ENCODE results near the gene NFKBIB. TPM values are rescaled to one million over a fixed set of nuclear protein-coding genes. Genes with fewer than 3 reads are reported as not detected.
"Not testable (repeated sequence)": the region's sequence is repeated elsewhere in the genome, so short reads cannot be mapped to it uniquely, and the experiment has no call there.

NFKBIB gene
- polyA plus RNA-seq, 1 donor (not counting 4 experiments of a cell fraction or from before 2014, with no cell fraction given): 12.3 TPM

DNA sequence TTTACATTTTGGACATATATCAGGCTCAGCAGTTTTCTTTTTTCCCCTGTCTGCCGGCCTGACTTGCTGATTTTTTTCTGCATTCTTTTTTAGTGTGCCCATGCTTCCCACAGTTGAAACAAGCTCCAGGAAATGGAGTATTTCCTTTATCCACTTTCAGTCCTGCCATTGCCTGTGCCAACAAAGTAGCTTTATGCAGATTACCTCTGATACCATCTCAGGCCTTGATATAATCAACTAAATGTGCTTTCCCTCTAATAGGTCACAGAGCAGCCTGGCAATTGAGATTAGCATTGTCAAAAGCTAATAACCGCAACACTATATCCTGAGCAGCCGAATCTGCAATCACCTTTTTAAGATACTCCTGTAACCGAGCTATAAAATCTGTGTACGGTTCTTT lies 40.2 kb downstream of the NFKBIB start:
- H2AFZ ChIP-seq (ENCODE audit: control insufficient read depth, low read length): no peak overlapping the region
- no peaks in the 10 kb centered on the region for H3K9me1 ChIP-seq (ENCODE audit: control insufficient read depth, extremely low read depth, insufficient read depth, low read length)
- H3K4me2 ChIP-seq (ENCODE audit: control insufficient read depth, extremely low read depth, insufficient read depth, low read depth, low read length): no peak overlapping the region
- H3K27me3 ChIP-seq (ENCODE audit: control insufficient read depth, extremely low read depth, insufficient read depth, low read length): no peaks in the 10 kb centered on the region
- FAIRE-seq (no peak), DNase-seq (ENCODE audit: low read depth, low spot score) (no peak)
- no peak overlapping the region for H3K9ac ChIP-seq (ENCODE audit: control insufficient read depth, extremely low read depth, insufficient read depth, low read length)
- H3K27ac ChIP-seq (ENCODE audit: control insufficient read depth, insufficient read depth, low read length): no peak overlapping the region
- no peaks in the 10 kb centered on the region for H3K36me3 ChIP-seq (ENCODE audit: control insufficient read depth in 2 of 2, extremely low read depth in 1 of 2, insufficient read depth in 2 of 2, low read length in 2 of 2)
- no peaks in the 10 kb centered on the region for H3K79me2 ChIP-seq (ENCODE audit: control insufficient read depth, insufficient read depth, low read length)
- dilution Hi-C loops (cut with MboI; ENCODE audit: extremely low pct_ligation_motif_present, low sequenced_read_pairs): no loop called here
- H3K4me1 ChIP-seq (ENCODE audit: control insufficient read depth, extremely low read depth, insufficient read depth, low read length): no peaks in the 10 kb centered on the region
- H3K9me3 ChIP-seq (ENCODE audit: control insufficient read depth, low read depth, low read length): no peaks in the 10 kb centered on the region
- no peak overlapping the region for H3K4me3 ChIP-seq (ENCODE audit: control insufficient read depth in 2 of 3, extremely low read depth in 1 of 3, insufficient read depth in 2 of 3, low read depth in 1 of 3, low read length in 3 of 3)
- TF ChIP-seq EZH2 (IDR thresholded peaks at IDR 0.05; ENCODE audit: low read length) (no peak), CTCF (optimal IDR thresholded peaks at IDR 0.05 in 1 of 3, IDR thresholded peaks at IDR 0.05 in 1 of 3, conservative IDR thresholded peaks at IDR 0.05 in 1 of 3; ENCODE audit: extremely low read depth in 1 of 3, insufficient read depth in 2 of 3, low read length in 3 of 3) (no peak)
- H4K20me1 ChIP-seq (ENCODE audit: control insufficient read depth, extremely low read depth, insufficient read depth, low read length): no peaks in the 10 kb centered on the region

GRCh38 chr19:38941466-38941865 lies 41.7 kb downstream of the NFKBIB start:
- H3K9me1 ChIP-seq (ENCODE audit: control insufficient read depth, extremely low read depth, insufficient read depth, low read length); H3K79me2 ChIP-seq (ENCODE audit: control insufficient read depth, insufficient read depth, low read length); H4K20me1 ChIP-seq (ENCODE audit: control insufficient read depth, extremely low read depth, insufficient read depth, low read length); H3K4me2 ChIP-seq (ENCODE audit: control insufficient read depth, extremely low read depth, insufficient read depth, low read depth, low read length); H3K27ac ChIP-seq (ENCODE audit: control insufficient read depth, insufficient read depth, low read length); H3K36me3 ChIP-seq (ENCODE audit: control insufficient read depth in 2 of 2, extremely low read depth in 1 of 2, insufficient read depth in 2 of 2, low read length in 2 of 2); dilution Hi-C loops (cut with MboI; ENCODE audit: extremely low pct_ligation_motif_present, low sequenced_read_pairs); H3K9ac ChIP-seq (ENCODE audit: control insufficient read depth, extremely low read depth, insufficient read depth, low read length); H2AFZ ChIP-seq (ENCODE audit: control insufficient read depth, low read length); FAIRE-seq; H3K4me1 ChIP-seq (ENCODE audit: control insufficient read depth, extremely low read depth, insufficient read depth, low read length); H3K4me3 ChIP-seq (ENCODE audit: control insufficient read depth in 2 of 3, extremely low read depth in 1 of 3, insufficient read depth in 2 of 3, low read depth in 1 of 3, low read length in 3 of 3); H3K9me3 ChIP-seq (ENCODE audit: control insufficient read depth, low read depth, low read length); DNase-seq (ENCODE audit: low read depth, low spot score); H3K27me3 ChIP-seq (ENCODE audit: control insufficient read depth, extremely low read depth, insufficient read depth, low read length): not testable (repeated sequence)

DNA sequence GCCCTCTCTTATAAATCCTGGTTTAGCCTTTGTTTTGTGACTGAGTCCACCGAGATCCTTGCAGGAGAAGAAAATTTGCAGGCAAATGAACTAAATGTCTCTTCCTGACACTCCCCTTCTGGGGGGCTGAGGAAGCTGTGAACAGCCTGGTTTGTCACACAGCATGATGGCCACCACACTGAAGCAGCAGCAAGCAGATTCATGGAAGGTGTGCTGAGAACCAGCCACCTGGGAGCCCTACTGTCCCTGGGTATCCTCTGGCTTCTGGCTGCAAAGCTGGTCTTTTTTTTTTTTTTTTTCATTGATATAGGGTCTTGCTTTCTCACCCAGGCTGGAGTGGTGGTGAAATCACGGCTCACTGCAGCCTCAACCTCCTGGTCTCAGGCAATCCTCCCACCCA lies 42.2 kb downstream of the NFKBIB start:
- H3K27me3 ChIP-seq (ENCODE audit: control insufficient read depth, extremely low read depth, insufficient read depth, low read length): no peaks in the 10 kb centered on the region
- no peak overlapping the region for H2AFZ ChIP-seq (ENCODE audit: control insufficient read depth, low read length)
- dilution Hi-C loops (cut with MboI; ENCODE audit: extremely low pct_ligation_motif_present, low sequenced_read_pairs): no loop called here
- no peak overlapping the region for H3K4me2 ChIP-seq (ENCODE audit: control insufficient read depth, extremely low read depth, insufficient read depth, low read depth, low read length)
- no peaks in the 10 kb centered on the region for H3K4me1 ChIP-seq (ENCODE audit: control insufficient read depth, extremely low read depth, insufficient read depth, low read length)
- no peaks in the 10 kb centered on the region for H3K36me3 ChIP-seq (ENCODE audit: control insufficient read depth in 2 of 2, extremely low read depth in 1 of 2, insufficient read depth in 2 of 2, low read length in 2 of 2)
- FAIRE-seq (no peak), DNase-seq (ENCODE audit: low read depth, low spot score) (no peak)
- no peaks in the 10 kb centered on the region for H3K79me2 ChIP-seq (ENCODE audit: control insufficient read depth, insufficient read depth, low read length)
- H3K9me3 ChIP-seq (ENCODE audit: control insufficient read depth, low read depth, low read length): no peaks in the 10 kb centered on the region
- H3K4me3 ChIP-seq (ENCODE audit: control insufficient read depth in 2 of 3, extremely low read depth in 1 of 3, insufficient read depth in 2 of 3, low read depth in 1 of 3, low read length in 3 of 3): no peak overlapping the region
- no peak overlapping the region for H3K27ac ChIP-seq (ENCODE audit: control insufficient read depth, insufficient read depth, low read length)
- no peak overlapping the region for H3K9ac ChIP-seq (ENCODE audit: control insufficient read depth, extremely low read depth, insufficient read depth, low read length)
- H3K9me1 ChIP-seq (ENCODE audit: control insufficient read depth, extremely low read depth, insufficient read depth, low read length): no peaks in the 10 kb centered on the region
- H4K20me1 ChIP-seq (ENCODE audit: control insufficient read depth, extremely low read depth, insufficient read depth, low read length): no peaks in the 10 kb centered on the region
- no peak for TF ChIP-seq CTCF (optimal IDR thresholded peaks at IDR 0.05 in 1 of 3, IDR thresholded peaks at IDR 0.05 in 1 of 3, conservative IDR thresholded peaks at IDR 0.05 in 1 of 3; ENCODE audit: extremely low read depth in 1 of 3, insufficient read depth in 2 of 3, low read length in 3 of 3)
- no peak for TF ChIP-seq EZH2 (IDR thresholded peaks at IDR 0.05; ENCODE audit: low read length)

All from keratinocyte (primary cell).